Mesendoderm (in vitro differentiated cells): ENCODE data around the gene AP1S3.

ENCODE experiments used
- DNase-seq: peaks from one replicate; pipeline ENCODE4 v3.0.0; 2013
- H2AK5ac ChIP-seq: 2 replicates; pipeline ENCODE4 v1.6.1; 2013; ENCODE audit warnings: low read length, inconsistent platforms
- H2BK120ac ChIP-seq: 2 replicates; pipeline ENCODE4 v1.6.1; 2013; ENCODE audit warnings: low read depth, mild to moderate bottlenecking, low read length, moderate library complexity, mixed read lengths
- H2BK15ac ChIP-seq: replicated peaks from 2 replicates; pipeline ENCODE4 v1.6.1; 2013; ENCODE audit warnings: low read depth, mild to moderate bottlenecking, moderate library complexity
- H2BK5ac ChIP-seq: 2 replicates; pipeline ENCODE4 v1.6.1; 2013; ENCODE audit warnings: low read length, inconsistent platforms
- H3K18ac ChIP-seq: 2 replicates; pipeline ENCODE4 v1.6.1; 2013; ENCODE audit warnings: mild to moderate bottlenecking, low read length, mixed read lengths
- H3K23ac ChIP-seq: one replicate; pipeline ENCODE4 v1.6.1; 2013; ENCODE audit warnings: low read length
- H3K27ac ChIP-seq: 2 replicates; pipeline ENCODE4 v1.5.1; 2013; ENCODE audit warnings: low read depth, mild to moderate bottlenecking, inconsistent platforms, low read length, moderate library complexity
- H3K27me3 ChIP-seq: 2 replicates; pipeline ENCODE4 v1.6.1; 2013; ENCODE audit warnings: low read length, control low read depth, mild to moderate bottlenecking, inconsistent platforms; ENCODE audit not compliant: insufficient read depth, poor library complexity
- H3K36me3 ChIP-seq: 2 replicates; pipeline ENCODE4 v1.6.1; 2013; ENCODE audit warnings: low read length, inconsistent platforms; ENCODE audit not compliant: control insufficient read depth, insufficient read depth
- H3K4ac ChIP-seq: one replicate; pipeline ENCODE4 v1.6.1; 2013; ENCODE audit warnings: low read depth, mild to moderate bottlenecking, low read length, moderate library complexity
- H3K4me1 ChIP-seq: 2 replicates; pipeline ENCODE4 v1.6.1; 2013; ENCODE audit warnings: low read depth, low read length, inconsistent platforms; ENCODE audit not compliant: control insufficient read depth
- H3K4me2 ChIP-seq: 2 replicates; pipeline ENCODE4 v1.6.1; 2013; ENCODE audit warnings: low read length
- H3K4me3 ChIP-seq: 2 replicates; pipeline ENCODE4 v1.5.1; 2013; ENCODE audit warnings: mild to moderate bottlenecking, low read length
- H3K56ac ChIP-seq: one replicate; pipeline ENCODE4 v1.6.1; 2013; ENCODE audit warnings: low read length
- H3K79me1 ChIP-seq: 2 replicates; pipeline ENCODE4 v1.6.1; 2013; ENCODE audit warnings: low read length, inconsistent platforms
- H3K79me2 ChIP-seq: 2 replicates; pipeline ENCODE4 v1.6.1; 2013; ENCODE audit warnings: mild to moderate bottlenecking, low read length; ENCODE audit not compliant: control insufficient read depth, insufficient read depth
- H3K9ac ChIP-seq: 2 replicates; pipeline ENCODE4 v1.6.1; 2013; ENCODE audit warnings: low read length, inconsistent platforms
- H4K5ac ChIP-seq: one replicate; pipeline ENCODE4 v1.6.1; 2013; ENCODE audit warnings: low read length
- H4K8ac ChIP-seq: one replicate; pipeline ENCODE4 v1.6.1; 2013; ENCODE audit warnings: low read depth, mild to moderate bottlenecking, control low read depth, low read length, moderate library complexity
- WGBS: extraction: QIAGEN DNeasy Blood & Tissue Kit; methylation state at CpG from one replicate; pipeline ENCODE4 v1.1.7; 2013; ENCODE audit warnings: low lambda C conversion rate, missing lambda C conversion rate; ENCODE audit not compliant: insufficient coverage; ENCODE audit errors: extremely low coverage; 5-methylcytosine and 5-hydroxymethylcytosine counted together

Gene AP1S3

GRCh38 chr2:223834431-223834830 is 3.0 kb downstream of the AP1S3 start:
- Histone ChIP-seq H4K8ac (no peak overlapping the region), H3K27ac (no peak overlapping the region), H3K79me2 (no peaks in the 10 kb centered on the region), H3K4ac (no peak overlapping the region), H3K36me3 (no peaks in the 10 kb centered on the region), H2AK5ac (no peak overlapping the region), H3K18ac (no peak overlapping the region), H4K5ac (no peak overlapping the region), H2BK15ac (no peak overlapping the region), H3K9ac (no peak overlapping the region), H3K4me1 (no peaks in the 10 kb centered on the region), H3K4me2 (no peak overlapping the region), H2BK5ac (no peak overlapping the region), H3K56ac (no peak overlapping the region), H3K4me3 (no peak overlapping the region), H3K27me3 (no peaks in the 10 kb centered on the region), H2BK120ac (no peak overlapping the region), H3K79me1 (peaks cover 4% of the 10 kb centered on the region), H3K23ac (no peak overlapping the region)
- DNase-seq = no peak
- whole genome bisulfite sequencing = no CpG with 5 or more reads among the region's 1 CpG

GRCh38 chr2:223832241-223832903 is 5.0 kb downstream of the AP1S3 start:
- peaks cover 4% of the 10 kb centered on the region for H3K79me1 ChIP-seq
- no peak overlapping the region for H3K9ac ChIP-seq
- no peaks in the 10 kb centered on the region for H3K79me2 ChIP-seq
- H3K27me3 ChIP-seq = no peaks in the 10 kb centered on the region
- no peak overlapping the region for H2BK5ac ChIP-seq
- H3K4me1 ChIP-seq = no peaks in the 10 kb centered on the region
- no peak for DNase-seq
- H3K27ac ChIP-seq = no peak overlapping the region
- WGBS = no CpG with 5 or more reads among the region's 8 CpGs
- H2BK120ac ChIP-seq = no peak overlapping the region
- H4K5ac ChIP-seq = no peak overlapping the region
- no peak overlapping the region for H3K23ac ChIP-seq
- H2BK15ac ChIP-seq = no peak overlapping the region
- no peak overlapping the region for H3K56ac ChIP-seq
- H3K4ac ChIP-seq = no peak overlapping the region
- H3K36me3 ChIP-seq = no peaks in the 10 kb centered on the region
- H3K18ac ChIP-seq = no peak overlapping the region
- H3K4me3 ChIP-seq = no peak overlapping the region
- H3K4me2 ChIP-seq = no peak overlapping the region
- no peak overlapping the region for H4K8ac ChIP-seq
- no peak overlapping the region for H2AK5ac ChIP-seq

GRCh38 chr2:223829128-223829527 is 8.3 kb downstream of the AP1S3 start:
- H3K9ac ChIP-seq = no peak overlapping the region
- no peaks in the 10 kb centered on the region for H3K79me2 ChIP-seq
- H3K79me1 ChIP-seq = peaks cover 2% of the 10 kb centered on the region
- no peak overlapping the region for H3K4me2 ChIP-seq
- H2AK5ac ChIP-seq = no peak overlapping the region
- no peak overlapping the region for H3K18ac ChIP-seq
- no peak overlapping the region for H2BK5ac ChIP-seq
- no peak overlapping the region for H2BK120ac ChIP-seq
- H4K5ac ChIP-seq = no peak overlapping the region
- no peak overlapping the region for H3K56ac ChIP-seq
- H2BK15ac ChIP-seq = no peak overlapping the region
- no peak overlapping the region for H3K23ac ChIP-seq
- no peaks in the 10 kb centered on the region for H3K4me1 ChIP-seq
- WGBS = no CpG with 5 or more reads among the region's 5 CpGs
- H3K27me3 ChIP-seq = no peaks in the 10 kb centered on the region
- H3K36me3 ChIP-seq = no peaks in the 10 kb centered on the region
- H3K27ac ChIP-seq = no peak overlapping the region
- DNase-seq = no peak
- no peak overlapping the region for H4K8ac ChIP-seq
- H3K4ac ChIP-seq = no peak overlapping the region
- no peak overlapping the region for H3K4me3 ChIP-seq

GRCh38 chr2:223828314-223828713 is 9.1 kb downstream of the AP1S3 start:
- H3K27me3 ChIP-seq = no peaks in the 10 kb centered on the region
- no peak overlapping the region for H3K18ac ChIP-seq
- no peak overlapping the region for H3K4me3 ChIP-seq
- no peak for DNase-seq
- no peak overlapping the region for H3K56ac ChIP-seq
- no peak overlapping the region for H2BK15ac ChIP-seq
- H3K79me2 ChIP-seq = no peaks in the 10 kb centered on the region
- H3K4me1 ChIP-seq = no peaks in the 10 kb centered on the region
- no peak overlapping the region for H3K4me2 ChIP-seq
- no peak overlapping the region for H2BK120ac ChIP-seq
- H4K8ac ChIP-seq = no peak overlapping the region
- no peak overlapping the region for H3K9ac ChIP-seq
- no peak overlapping the region for H4K5ac ChIP-seq
- no peak overlapping the region for H2AK5ac ChIP-seq
- WGBS = no CpG with 5 or more reads among the region's 6 CpGs
- no peak overlapping the region for H3K23ac ChIP-seq
- H3K79me1 ChIP-seq = peaks cover 2% of the 10 kb centered on the region
- H3K27ac ChIP-seq = no peak overlapping the region
- no peak overlapping the region for H3K4ac ChIP-seq
- H2BK5ac ChIP-seq = no peak overlapping the region
- H3K36me3 ChIP-seq = no peaks in the 10 kb centered on the region

GRCh38 chr2:223826995-223827394 is 10.4 kb downstream of the AP1S3 start:
- Histone ChIP-seq H3K23ac (no peak overlapping the region), H2AK5ac (no peak overlapping the region), H3K9ac (no peak overlapping the region), H3K4me1 (no peaks in the 10 kb centered on the region), H3K18ac (no peak overlapping the region), H3K27me3 (no peaks in the 10 kb centered on the region), H3K4ac (no peak overlapping the region), H4K5ac (no peak overlapping the region), H3K56ac (no peak overlapping the region), H3K4me2 (no peak overlapping the region), H3K79me2 (no peaks in the 10 kb centered on the region), H4K8ac (no peak overlapping the region), H3K79me1 (no peaks in the 10 kb centered on the region), H3K36me3 (no peaks in the 10 kb centered on the region), H2BK120ac (no peak overlapping the region), H3K27ac (no peak overlapping the region), H3K4me3 (no peak overlapping the region), H2BK15ac (no peak overlapping the region), H2BK5ac (no peak overlapping the region)
- WGBS = no CpG with 5 or more reads among the region's 4 CpGs
- no peak for DNase-seq

- no CpG with 5 or more reads among the region's 8 CpGs for WGBS
- no peaks in the 10 kb centered on the region for H3K27me3 ChIP-seq
- no peak overlapping the region for H3K23ac ChIP-seq
- H2BK15ac ChIP-seq = no peak overlapping the region
- DNase-seq = no peak
- no peaks in the 10 kb centered on the region for H3K79me2 ChIP-seq
- no peak overlapping the region for H3K18ac ChIP-seq
- no peak overlapping the region for H4K8ac ChIP-seq
- no peak overlapping the region for H2BK120ac ChIP-seq
- H2AK5ac ChIP-seq = no peak overlapping the region
- no peak overlapping the region for H2BK5ac ChIP-seq
- H3K79me1 ChIP-seq = no peaks in the 10 kb centered on the region
- no peak overlapping the region for H3K4me3 ChIP-seq
- H3K4ac ChIP-seq = no peak overlapping the region
- H3K9ac ChIP-seq = no peak overlapping the region
- no peaks in the 10 kb centered on the region for H3K4me1 ChIP-seq
- no peak overlapping the region for H4K5ac ChIP-seq
- no peak overlapping the region for H3K4me2 ChIP-seq
- no peak overlapping the region for H3K27ac ChIP-seq
- H3K36me3 ChIP-seq = no peaks in the 10 kb centered on the region
- H3K56ac ChIP-seq = no peak overlapping the region
These were observed 13.1 kb downstream of the AP1S3 start for GRCh38 chr2:223824301-223824700.
